Kidney (tissue), 14 donors: Measurements from ENCODE around the gene FAM180A. TPM values are rescaled to one million over a fixed set of nuclear protein-coding genes. Genes with fewer than 3 reads are reported as not detected.

Experiments used
- DNase-seq, 5 donors: peaks; one replicate each; pipeline ENCODE4 v3.0.0-alpha.2; 2013 to 2020
- FAIRE-seq: peaks from 2 replicates; lab custom pipeline; 2012; peaks lifted over from hg19 to GRCh38; lab: Jason Lieb, UNC
- H3K27ac ChIP-seq, 2 donors: one replicate each; pipeline ENCODE4 v1.7.0; 2013; ENCODE audit warnings: low read depth in 2 of 2, low read length in 2 of 2, inconsistent platforms in 1 of 2
- H3K27me3 ChIP-seq: one replicate; pipeline ENCODE4 v1.7.1; 2013; ENCODE audit warnings: low read length, inconsistent platforms; ENCODE audit not compliant: control insufficient read depth, insufficient read depth
- H3K36me3 ChIP-seq, 3 donors: one replicate each; pipeline versions ENCODE4 v1.7.0 to v1.7.1; 2013; ENCODE audit warnings: low read length in 3 of 3, control low read depth in 1 of 3, inconsistent platforms in 1 of 3; ENCODE audit not compliant: insufficient read depth in 3 of 3, control insufficient read depth in 2 of 3
- H3K4me1 ChIP-seq, 3 donors: one replicate each; pipeline versions ENCODE4 v1.7.0 to v1.7.1; 2013; ENCODE audit warnings: low read length in 3 of 3, inconsistent platforms in 1 of 3, low read depth in 1 of 3; ENCODE audit not compliant: control insufficient read depth in 2 of 3, insufficient read depth in 2 of 3
- H3K4me3 ChIP-seq, 3 donors: one replicate each; pipeline versions ENCODE4 v1.7.0 to v1.8.1; 2013; ENCODE audit warnings: low read length in 3 of 3, control low read depth in 1 of 3, inconsistent platforms in 1 of 3
- H3K9ac ChIP-seq, 3 donors: one replicate each; pipeline versions ENCODE4 v1.7.0 to v1.7.1; 2013; ENCODE audit warnings: low read length in 3 of 3, control low read depth in 1 of 3, inconsistent platforms in 1 of 3
- H3K9me3 ChIP-seq, 3 donors: one replicate each; pipeline versions ENCODE4 v1.7.0 to v1.7.1; 2013; ENCODE audit warnings: low read length in 3 of 3, control low read depth in 1 of 3, inconsistent platforms in 1 of 3; ENCODE audit not compliant: control insufficient read depth in 2 of 3, insufficient read depth in 1 of 3
- CTCF ChIP-seq: IDR thresholded peaks from 3 replicates; pipeline ENCODE4 v1.5.1; 2012; ENCODE audit warnings: mild to moderate bottlenecking, moderate library complexity, borderline replicate concordance; ENCODE audit not compliant: insufficient read depth; ENCODE audit errors: extremely low read depth
- intact Hi-C: fragments of 100-400 bp; cut with DNase I; formaldehyde crosslinking; loops from one replicate; pipeline ENCODE4 v1.11.1; 2022
- polyA plus RNA-seq: library from polyadenylated mRNA; stranded (reverse); fragments of 350-450 nt; fragmentation: Illumina TruSeq; extraction: RNeasy Lipid Tissue Mini Kit (QIAGEN cat#74804); gene quantifications from one replicate; pipeline ENCODE4 v1.2.3, GENCODE V29; 2014; ENCODE audit warnings: low read depth, low replicate concordance; ENCODE audit not compliant: insufficient read depth
- total RNA-seq: library from RNA; stranded (reverse); fragmentation: NEBNext Ultra II Directional; extraction: Animal tissue kit (Norgen Biotek cat#: 25700); gene quantifications from one replicate; pipeline ENCODE4 v1.2.1, GENCODE V29; 2021
- donor health status: control.
- donor health status: control.
- donor health status: control.
- donor health status: control.
- donor health status: control.
- donor health status: DM: yes; HTN: yes; CAD: no.
- donor health status: Normal renal cell carcinoma (clear cell type).

FAM180A gene
- total and polyA plus RNA-seq, 2 donors from 2014 or later = 1.7 to 2.2 TPM

GRCh38 chr7:135690566-135690965, 58.0 kb downstream of the FAM180A start:
- no peaks in the 10 kb centered on the region for H3K9me3 ChIP-seq
- no peak for FAIRE-seq
- DNase-seq = no peak
- intact Hi-C loops = no loop called here
- H3K4me1 ChIP-seq = no peaks in the 10 kb centered on the region
- no peak overlapping the region for H3K4me3 ChIP-seq
- H3K36me3 ChIP-seq = peaks cover 0 to 7% (median 0%) of the 10 kb centered on the region in 3 donors
- no peak overlapping the region for H3K27ac ChIP-seq
- no peak for TF ChIP-seq CTCF
- no peak overlapping the region for H3K9ac ChIP-seq
- no peaks in the 10 kb centered on the region for H3K27me3 ChIP-seq

- Histone ChIP-seq H3K36me3 (peaks cover 0 to 7% (median 0%) of the 10 kb centered on the region in 3 donors), H3K27me3 (no peaks in the 10 kb centered on the region), H3K27ac (no peak overlapping the region), H3K9me3 (no peaks in the 10 kb centered on the region), H3K9ac (no peak overlapping the region), H3K4me3 (no peak overlapping the region), H3K4me1 (peaks cover 0 to 6% (median 0%) of the 10 kb centered on the region in 3 donors)
- no peak for TF ChIP-seq CTCF
- FAIRE-seq (no peak), DNase-seq (peak in 2 of 5 donors; percentile 21 to 42)
- intact Hi-C loops = no loop called here
Observed at GRCh38 chr7:135687466-135687865, 61.1 kb downstream of the FAM180A start.

GRCh38 chr7:135685306-135686084, 63.1 kb downstream of the FAM180A start:
- Histone ChIP-seq H3K27ac (no peak overlapping the region), H3K9ac (no peak overlapping the region), H3K9me3 (no peaks in the 10 kb centered on the region), H3K27me3 (no peaks in the 10 kb centered on the region), H3K4me3 (no peak overlapping the region), H3K4me1 (peaks cover 0 to 6% (median 0%) of the 10 kb centered on the region in 3 donors), H3K36me3 (peaks cover 0 to 5% (median 0%) of the 10 kb centered on the region in 3 donors)
- DNase-seq = no peak
- intact Hi-C loops = no loop called here
- no peak for FAIRE-seq
- no peak for TF ChIP-seq CTCF
